Spinal cord (tissue), 10 donors: Measurements from ENCODE around the gene LIME1. TPM values are rescaled to one million over a fixed set of nuclear protein-coding genes. Genes with fewer than 3 reads are reported as not detected.

Experiments used
- DNase-seq, 6 donors: peaks; one replicate each; pipeline versions ENCODE4 v3.0.0 to v3.0.0-alpha.2; 2013 to 2015; ENCODE audit warnings: low spot score in 6 of 6, low read depth in 4 of 6
- H3K27ac ChIP-seq: one replicate; pipeline ENCODE4 v1.5.1; 2013; ENCODE audit warnings: low read depth, low read length, control low read depth
- H3K27me3 ChIP-seq: one replicate; pipeline ENCODE4 v1.6.1; 2013; ENCODE audit warnings: low read length; ENCODE audit not compliant: control insufficient read depth, insufficient read depth
- H3K36me3 ChIP-seq: one replicate; pipeline ENCODE4 v1.6.1; 2013; ENCODE audit warnings: low read length; ENCODE audit not compliant: control insufficient read depth, insufficient read depth
- H3K4me1 ChIP-seq: one replicate; pipeline ENCODE4 v1.6.1; 2013; ENCODE audit warnings: low read length; ENCODE audit not compliant: control insufficient read depth, insufficient read depth
- H3K4me3 ChIP-seq: one replicate; pipeline ENCODE4 v1.5.1; 2013; ENCODE audit warnings: low read depth, low read length, control low read depth
- H3K9me3 ChIP-seq: one replicate; pipeline ENCODE4 v1.6.1; 2013; ENCODE audit warnings: low read length; ENCODE audit not compliant: control insufficient read depth, insufficient read depth
- WGBS: methylation state at CpG from one replicate; pipeline ENCODE4 v1.1.5; 2013; ENCODE audit warnings: missing lambda C conversion rate; ENCODE audit not compliant: insufficient coverage; 5-methylcytosine and 5-hydroxymethylcytosine counted together
- polyA plus RNA-seq, 2 donors: library from polyadenylated mRNA; unstranded; fragments of 120-200 nt; gene quantifications; one replicate each; pipeline ENCODE4 v1.2.1, GENCODE V29; 2013; ENCODE audit not compliant: insufficient read length in 2 of 2
- total RNA-seq, 2 donors: library from RNA; depleted of rRNA in 1 of 2; stranded (reverse); fragments of 120-200 nt in 1 of 2; fragments of >200 nt in 1 of 2; gene quantifications; one replicate each; pipeline versions ENCODE4 v1.2.3 to v1.2.4, GENCODE V29; 2013 to 2014
- donor health status: healthy.

Gene LIME1
- total and polyA plus RNA-seq, 4 donors = 2.5 to 24.5 (median 14.7) TPM

DNA sequence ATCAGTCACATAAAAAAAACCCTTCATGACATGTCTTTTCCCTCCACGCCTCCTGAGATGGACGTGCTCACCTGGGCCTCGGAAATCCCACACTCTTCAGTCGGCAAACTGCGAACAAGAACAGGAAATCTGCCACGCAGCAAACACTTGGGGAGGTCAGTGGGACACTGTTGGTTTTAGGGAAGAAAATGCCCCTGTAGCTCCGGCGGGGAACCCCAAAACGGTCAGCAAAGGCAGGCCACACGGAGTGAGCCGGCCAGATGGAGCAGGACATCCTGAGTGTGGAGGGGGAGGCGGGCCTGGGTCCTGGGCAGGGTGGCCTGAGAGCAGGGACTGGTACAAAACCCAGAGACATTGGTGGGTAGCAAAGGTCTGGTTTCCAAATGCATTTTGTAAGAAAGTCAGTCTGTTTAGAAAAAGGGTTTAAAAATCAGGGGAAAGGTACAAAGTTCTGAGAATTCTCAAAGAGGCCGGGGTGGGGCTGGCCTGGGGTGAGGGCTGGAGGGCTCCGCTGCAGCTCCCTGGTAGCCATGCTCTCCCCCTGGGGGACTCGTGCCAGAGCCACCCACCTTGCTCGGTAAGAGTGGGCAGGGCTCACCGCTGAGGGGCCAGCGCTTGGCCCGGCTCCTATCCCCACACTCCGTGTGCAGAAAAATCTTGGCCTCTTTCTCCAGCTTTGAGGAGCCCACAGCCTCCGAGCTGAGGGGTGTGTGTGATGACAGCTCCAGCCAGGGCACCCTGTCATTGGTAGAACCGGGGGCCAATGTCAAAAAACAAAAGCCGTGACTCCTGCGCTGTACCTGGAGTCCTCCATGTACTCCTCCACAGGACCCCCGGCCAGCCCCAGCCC is 8.3 kb downstream of the LIME1 start:
- 82% methylated on average over 25 of the region's 25 CpGs for WGBS
- Histone ChIP-seq H3K36me3 (peaks cover 76% of the 10 kb centered on the region), H3K27ac (no peak overlapping the region)

DNA sequence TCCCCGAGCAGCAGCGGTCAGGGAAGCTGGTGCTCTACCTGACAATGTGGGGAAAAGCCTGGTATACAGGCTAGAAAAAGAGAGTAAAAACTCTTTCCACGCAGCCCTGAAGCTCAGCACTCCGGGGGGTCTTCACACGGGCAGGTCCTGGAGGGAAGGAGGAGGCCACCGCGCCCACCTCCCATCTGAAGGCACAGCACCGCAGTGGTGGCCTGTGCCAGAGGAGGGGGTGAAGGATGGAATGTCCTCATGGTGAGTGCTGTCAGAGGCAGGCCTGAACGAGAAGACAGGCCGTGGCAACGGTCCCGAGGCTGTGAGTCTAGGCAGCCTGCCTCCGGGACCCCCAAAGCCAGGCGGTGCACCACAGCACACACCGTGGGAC is 9.0 kb downstream of the LIME1 start:
- no peak for DNase-seq
- WGBS = 67% methylated on average over 13 of the region's 15 CpGs
- Histone ChIP-seq H3K36me3 (peaks cover 81% of the 10 kb centered on the region), H3K27me3 (no peaks in the 10 kb centered on the region), H3K27ac (no peak overlapping the region), H3K4me1 (peaks cover 21% of the 10 kb centered on the region), H3K4me3 (no peak overlapping the region), H3K9me3 (no peaks in the 10 kb centered on the region)

More for the DNA sequence above, 8.3 kb downstream of the LIME1 start:
- no peaks in the 10 kb centered on the region for H3K9me3 ChIP-seq
- DNase-seq = no peak
- H3K4me3 ChIP-seq = no peak overlapping the region
- H3K27me3 ChIP-seq = no peaks in the 10 kb centered on the region
- H3K4me1 ChIP-seq = peaks cover 20% of the 10 kb centered on the region

DNA sequence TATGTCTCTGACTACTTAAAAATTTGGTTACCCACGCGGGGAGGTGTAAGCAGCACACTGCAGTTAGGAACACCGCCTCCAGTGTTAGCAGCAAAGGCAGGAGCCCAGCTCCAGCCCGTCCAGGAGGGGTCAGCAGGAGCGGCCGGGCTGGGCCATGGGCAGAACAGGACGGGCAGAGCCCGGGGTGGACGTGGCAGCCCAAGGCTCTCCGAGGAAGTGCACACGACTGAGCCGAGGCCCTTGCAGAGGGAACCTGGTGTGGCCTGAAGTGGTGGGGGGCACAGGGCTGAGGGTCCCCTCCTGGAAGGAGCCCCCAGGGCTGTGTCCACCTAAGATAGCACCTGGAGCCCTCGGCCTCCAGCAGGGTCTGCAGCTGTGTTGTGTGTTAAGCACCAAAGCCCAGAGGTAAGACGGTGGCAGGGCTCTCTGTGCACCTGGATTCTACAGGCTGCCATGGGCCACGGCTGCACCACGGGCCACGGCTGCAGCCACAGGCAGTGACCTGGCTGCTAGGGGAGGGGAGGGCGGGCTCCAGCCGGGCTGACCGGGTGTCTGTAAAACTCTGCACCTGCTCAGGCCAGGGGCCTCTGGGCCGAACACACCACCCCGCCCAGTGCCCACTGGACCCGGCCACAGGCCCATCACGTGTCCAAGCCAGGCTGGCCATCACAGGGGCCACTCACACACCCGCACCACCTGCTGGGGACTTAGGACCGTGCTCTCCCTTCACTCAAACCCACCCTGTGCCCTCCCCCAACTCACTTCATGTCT is 9.7 kb downstream of the LIME1 start:
- no peak for DNase-seq
- H3K27ac ChIP-seq = no peak overlapping the region
- H3K36me3 ChIP-seq = peaks cover 81% of the 10 kb centered on the region

GRCh38 chr20:63746751-63747315 is 10.4 kb downstream of the LIME1 start:
- no peaks in the 10 kb centered on the region for H3K9me3 ChIP-seq
- peaks cover 78% of the 10 kb centered on the region for H3K36me3 ChIP-seq
- no peak for DNase-seq
- no peaks in the 10 kb centered on the region for H3K27me3 ChIP-seq
- 89% methylated on average over 33 of the region's 47 CpGs for WGBS
- H3K4me3 ChIP-seq = no peak overlapping the region
- H3K27ac ChIP-seq = no peak overlapping the region
- peaks cover 7% of the 10 kb centered on the region for H3K4me1 ChIP-seq

More for the DNA sequence above, 9.7 kb downstream of the LIME1 start:
- Histone ChIP-seq H3K9me3 (no peaks in the 10 kb centered on the region), H3K27me3 (no peaks in the 10 kb centered on the region), H3K4me3 (no peak overlapping the region), H3K4me1 (peaks cover 13% of the 10 kb centered on the region)
- WGBS = 89% methylated on average over 22 of the region's 26 CpGs

GRCh38 chr20:63747622-63748069 is 11.2 kb downstream of the LIME1 start:
- Histone ChIP-seq H3K36me3 (peaks cover 78% of the 10 kb centered on the region), H3K9me3 (no peaks in the 10 kb centered on the region), H3K27ac (no peak overlapping the region), H3K4me3 (no peak overlapping the region), H3K27me3 (no peaks in the 10 kb centered on the region), H3K4me1 (peaks cover 5% of the 10 kb centered on the region)
- 77% methylated on average over 11 of the region's 13 CpGs for WGBS
- DNase-seq = no peak

DNA sequence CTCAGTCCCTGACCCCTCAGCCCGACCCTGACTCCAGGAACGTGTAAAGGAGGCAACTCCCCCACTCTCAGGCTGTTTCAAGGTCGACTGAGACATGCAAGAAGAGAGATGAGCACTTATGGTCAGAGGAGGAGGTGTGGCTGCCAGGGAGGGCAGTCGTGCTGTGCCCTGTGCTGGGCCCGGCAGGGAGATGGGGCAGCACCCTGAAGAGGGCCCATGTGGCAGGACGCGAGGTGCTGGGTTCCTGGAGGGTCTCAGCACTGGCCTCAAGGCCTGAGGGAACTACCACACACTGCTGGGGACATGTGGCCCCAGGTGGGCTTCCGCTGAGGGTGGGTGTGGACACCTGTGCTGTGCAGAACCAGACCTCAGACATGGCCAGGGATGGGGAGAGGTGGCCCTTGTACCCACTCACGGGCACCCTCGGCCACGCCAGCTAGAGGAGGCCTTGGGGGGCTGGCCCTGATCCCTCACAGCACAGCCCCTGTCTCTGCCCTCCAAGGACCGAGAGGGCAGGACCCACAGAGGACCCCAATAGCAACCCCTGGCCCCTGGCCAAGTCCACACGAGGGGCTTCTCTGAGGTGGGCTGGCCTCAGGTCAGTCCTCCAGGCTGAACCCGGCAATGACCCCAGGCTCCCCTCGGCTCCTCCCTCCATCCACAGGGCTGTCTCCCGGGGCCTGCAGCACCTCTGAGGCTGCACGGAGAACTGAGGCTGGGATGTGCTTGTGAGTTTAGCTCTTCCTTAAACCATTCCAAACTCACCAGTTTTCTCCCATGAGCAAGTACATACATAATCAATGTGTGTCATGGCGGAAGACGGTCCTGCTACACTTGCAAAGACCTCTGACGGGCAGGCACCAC is 11.8 kb downstream of the LIME1 start:
- 79% methylated on average over 16 of the region's 20 CpGs for WGBS
- H3K36me3 ChIP-seq = peaks cover 78% of the 10 kb centered on the region
- no peaks in the 10 kb centered on the region for H3K9me3 ChIP-seq
- H3K27me3 ChIP-seq = no peaks in the 10 kb centered on the region
- DNase-seq = no peak
- H3K4me1 ChIP-seq = peaks cover 5% of the 10 kb centered on the region
- H3K4me3 ChIP-seq = no peak overlapping the region
- H3K27ac ChIP-seq = no peak overlapping the region

- Histone ChIP-seq H3K9me3 (no peaks in the 10 kb centered on the region), H3K4me3 (no peak overlapping the region), H3K4me1 (peaks cover 5% of the 10 kb centered on the region), H3K36me3 (peaks cover 77% of the 10 kb centered on the region), H3K27ac (no peak overlapping the region), H3K27me3 (no peaks in the 10 kb centered on the region)
- WGBS = 75% methylated on average over 10 of the region's 11 CpGs
- DNase-seq = no peak
These were observed 12.4 kb downstream of the LIME1 start for GRCh38 chr20:63748934-63749270.

DNA sequence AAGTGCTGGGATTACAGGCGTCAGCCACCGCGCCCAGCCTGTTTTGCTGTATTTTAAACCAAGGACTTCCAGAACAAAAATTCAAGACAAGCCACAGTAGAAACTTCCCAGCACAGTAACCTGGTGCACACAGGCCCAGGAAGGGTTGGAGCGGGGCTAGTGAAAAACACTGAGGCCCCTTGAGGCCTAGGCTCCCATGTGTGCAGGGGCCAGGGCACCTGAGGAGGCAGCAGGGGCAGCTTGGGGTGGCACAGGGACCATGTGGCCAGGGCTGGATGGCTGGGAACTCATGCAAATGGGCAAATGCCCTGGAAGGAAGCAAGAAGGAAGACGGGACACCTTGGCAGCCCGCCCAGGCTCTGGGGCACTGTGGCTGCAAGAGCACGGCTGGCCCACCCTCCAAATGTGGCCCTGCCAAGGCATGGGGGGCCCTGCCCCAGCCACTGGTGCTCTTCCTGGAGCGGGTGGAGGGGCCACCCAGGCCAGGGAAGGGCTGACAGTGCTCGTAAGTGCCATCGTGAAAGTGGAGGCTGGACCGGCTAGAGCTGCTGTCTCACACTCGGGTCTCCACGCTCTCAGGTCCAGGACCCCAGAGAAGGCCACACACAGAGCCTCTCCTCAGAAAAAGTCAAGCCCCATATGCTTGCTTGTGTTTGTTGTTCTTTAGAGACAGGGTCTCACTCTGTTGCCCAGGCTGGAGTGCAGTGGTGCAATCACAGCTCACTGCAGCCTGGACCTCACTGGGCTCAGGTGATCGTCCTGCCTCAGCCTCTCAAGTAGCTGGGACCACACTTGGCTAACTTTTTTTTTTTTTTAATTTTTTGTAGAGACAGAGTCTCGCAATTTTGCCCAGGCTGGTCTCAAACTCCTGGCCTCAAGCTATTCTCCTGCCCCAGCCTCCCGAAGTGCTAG is 13.4 kb downstream of the LIME1 start:
- no peak for DNase-seq
- Histone ChIP-seq H3K9me3 (no peaks in the 10 kb centered on the region), H3K27me3 (no peaks in the 10 kb centered on the region), H3K27ac (no peak overlapping the region), H3K36me3 (peaks cover 75% of the 10 kb centered on the region), H3K4me3 (no peak overlapping the region), H3K4me1 (peaks cover 5% of the 10 kb centered on the region)
- WGBS = 72% methylated on average over 11 of the region's 16 CpGs
